ENCODE results near the gene DDX3X.

DDX3X gene

DNA sequence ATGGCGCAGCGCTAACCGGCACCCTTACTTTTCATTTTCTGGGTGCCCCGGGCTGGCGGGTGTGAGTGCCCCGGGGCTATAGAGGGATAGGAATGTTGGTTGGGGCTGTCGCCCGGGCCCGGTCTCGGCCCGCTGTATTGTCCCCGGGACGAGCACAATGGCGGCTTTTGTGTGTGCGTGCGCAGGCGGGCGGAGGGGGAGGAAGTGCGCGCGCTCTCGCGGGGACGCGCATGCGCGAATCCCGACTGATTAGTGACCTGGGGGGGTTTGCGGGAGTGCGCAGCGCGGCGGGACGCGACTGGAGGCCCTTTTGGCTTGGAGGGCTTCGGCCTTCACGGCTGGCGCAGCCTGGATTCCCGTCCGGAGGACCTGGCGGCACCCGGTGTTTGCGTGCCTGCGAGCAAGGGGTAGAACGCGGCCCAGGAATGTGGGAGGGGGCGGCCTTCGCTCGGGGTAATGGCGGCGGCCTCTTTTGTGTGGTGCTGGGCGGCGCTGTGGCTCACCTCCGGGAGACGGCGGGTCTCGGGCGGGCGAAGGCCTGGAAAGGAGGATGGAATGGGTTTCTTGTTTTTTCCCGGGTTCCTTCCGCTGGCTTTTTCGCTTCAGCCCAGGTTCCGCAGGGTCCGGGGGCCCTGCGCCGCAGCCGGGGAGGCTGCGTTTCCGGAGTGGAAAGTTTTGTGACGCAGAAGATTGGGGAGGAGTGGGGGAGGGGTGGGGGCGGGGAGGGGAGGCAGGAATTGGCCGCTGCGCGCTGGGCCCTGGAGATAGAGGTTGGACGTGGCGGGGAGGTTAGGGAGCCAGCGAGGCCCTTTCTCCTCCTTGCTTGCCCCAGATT lies 618 bp downstream of the DDX3X start (continued):
- TF ChIP-seq ZSCAN16 (tag by site-specific recombination; IDR thresholded peaks at IDR 0.05) = no peak
- no peak for TF ChIP-seq ZNF174 (tag by site-specific recombination; IDR thresholded peaks at IDR 0.05)
- no peak for TF ChIP-seq ZNF544 (tag by site-specific recombination; IDR thresholded peaks at IDR 0.05)
- no peak for TF ChIP-seq HOXA7 (CRISPR knock-in tag; IDR thresholded peaks at IDR 0.05; ENCODE audit: borderline replicate concordance)
- TF ChIP-seq ZNF354C (tag by site-specific recombination; IDR thresholded peaks at IDR 0.05; ENCODE audit: borderline replicate concordance, low read depth) = no peak
- TF ChIP-seq ZNF169 (tag by site-specific recombination; IDR thresholded peaks at IDR 0.05) = no peak
- TF ChIP-seq IKZF3 (tag by site-specific recombination; IDR thresholded peaks at IDR 0.05) = no peak
- TF ChIP-seq, protein P1, sequence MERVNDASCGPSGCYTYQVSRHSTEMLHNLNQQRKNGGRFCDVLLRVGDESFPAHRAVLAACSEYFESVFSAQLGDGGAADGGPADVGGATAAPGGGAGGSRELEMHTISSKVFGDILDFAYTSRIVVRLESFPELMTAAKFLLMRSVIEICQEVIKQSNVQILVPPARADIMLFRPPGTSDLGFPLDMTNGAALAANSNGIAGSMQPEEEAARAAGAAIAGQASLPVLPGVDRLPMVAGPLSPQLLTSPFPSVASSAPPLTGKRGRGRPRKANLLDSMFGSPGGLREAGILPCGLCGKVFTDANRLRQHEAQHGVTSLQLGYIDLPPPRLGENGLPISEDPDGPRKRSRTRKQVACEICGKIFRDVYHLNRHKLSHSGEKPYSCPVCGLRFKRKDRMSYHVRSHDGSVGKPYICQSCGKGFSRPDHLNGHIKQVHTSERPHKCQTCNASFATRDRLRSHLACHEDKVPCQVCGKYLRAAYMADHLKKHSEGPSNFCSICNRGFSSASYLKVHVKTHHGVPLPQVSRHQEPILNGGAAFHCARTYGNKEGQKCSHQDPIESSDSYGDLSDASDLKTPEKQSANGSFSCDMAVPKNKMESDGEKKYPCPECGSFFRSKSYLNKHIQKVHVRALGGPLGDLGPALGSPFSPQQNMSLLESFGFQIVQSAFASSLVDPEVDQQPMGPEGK (tag by site-specific recombination; IDR thresholded peaks at IDR 0.05) = peak; percentile 94
- no peak for TF ChIP-seq MYNN (tag by site-specific recombination; IDR thresholded peaks at IDR 0.05; ENCODE audit: borderline replicate concordance)
- no peak for TF ChIP-seq ZNF785 (tag by site-specific recombination; IDR thresholded peaks at IDR 0.05)
- TF ChIP-seq, protein P2, sequence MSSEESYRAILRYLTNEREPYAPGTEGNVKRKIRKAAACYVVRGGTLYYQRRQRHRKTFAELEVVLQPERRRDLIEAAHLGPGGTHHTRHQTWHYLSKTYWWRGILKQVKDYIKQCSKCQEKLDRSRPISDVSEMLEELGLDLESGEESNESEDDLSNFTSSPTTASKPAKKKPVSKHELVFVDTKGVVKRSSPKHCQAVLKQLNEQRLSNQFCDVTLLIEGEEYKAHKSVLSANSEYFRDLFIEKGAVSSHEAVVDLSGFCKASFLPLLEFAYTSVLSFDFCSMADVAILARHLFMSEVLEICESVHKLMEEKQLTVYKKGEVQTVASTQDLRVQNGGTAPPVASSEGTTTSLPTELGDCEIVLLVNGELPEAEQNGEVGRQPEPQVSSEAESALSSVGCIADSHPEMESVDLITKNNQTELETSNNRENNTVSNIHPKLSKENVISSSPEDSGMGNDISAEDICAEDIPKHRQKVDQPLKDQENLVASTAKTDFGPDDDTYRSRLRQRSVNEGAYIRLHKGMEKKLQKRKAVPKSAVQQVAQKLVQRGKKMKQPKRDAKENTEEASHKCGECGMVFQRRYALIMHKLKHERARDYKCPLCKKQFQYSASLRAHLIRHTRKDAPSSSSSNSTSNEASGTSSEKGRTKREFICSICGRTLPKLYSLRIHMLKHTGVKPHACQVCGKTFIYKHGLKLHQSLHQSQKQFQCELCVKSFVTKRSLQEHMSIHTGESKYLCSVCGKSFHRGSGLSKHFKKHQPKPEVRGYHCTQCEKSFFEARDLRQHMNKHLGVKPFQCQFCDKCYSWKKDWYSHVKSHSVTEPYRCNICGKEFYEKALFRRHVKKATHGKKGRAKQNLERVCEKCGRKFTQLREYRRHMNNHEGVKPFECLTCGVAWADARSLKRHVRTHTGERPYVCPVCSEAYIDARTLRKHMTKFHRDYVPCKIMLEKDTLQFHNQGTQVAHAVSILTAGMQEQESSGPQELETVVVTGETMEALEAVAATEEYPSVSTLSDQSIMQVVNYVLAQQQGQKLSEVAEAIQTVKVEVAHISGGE (tag by site-specific recombination; conservative IDR thresholded peaks at IDR 0.05; ENCODE audit: low read depth) = peak; percentile 79
- TF ChIP-seq ZNF521 (tag by site-specific recombination; IDR thresholded peaks at IDR 0.05) = no peak
- TF ChIP-seq, protein P3, sequence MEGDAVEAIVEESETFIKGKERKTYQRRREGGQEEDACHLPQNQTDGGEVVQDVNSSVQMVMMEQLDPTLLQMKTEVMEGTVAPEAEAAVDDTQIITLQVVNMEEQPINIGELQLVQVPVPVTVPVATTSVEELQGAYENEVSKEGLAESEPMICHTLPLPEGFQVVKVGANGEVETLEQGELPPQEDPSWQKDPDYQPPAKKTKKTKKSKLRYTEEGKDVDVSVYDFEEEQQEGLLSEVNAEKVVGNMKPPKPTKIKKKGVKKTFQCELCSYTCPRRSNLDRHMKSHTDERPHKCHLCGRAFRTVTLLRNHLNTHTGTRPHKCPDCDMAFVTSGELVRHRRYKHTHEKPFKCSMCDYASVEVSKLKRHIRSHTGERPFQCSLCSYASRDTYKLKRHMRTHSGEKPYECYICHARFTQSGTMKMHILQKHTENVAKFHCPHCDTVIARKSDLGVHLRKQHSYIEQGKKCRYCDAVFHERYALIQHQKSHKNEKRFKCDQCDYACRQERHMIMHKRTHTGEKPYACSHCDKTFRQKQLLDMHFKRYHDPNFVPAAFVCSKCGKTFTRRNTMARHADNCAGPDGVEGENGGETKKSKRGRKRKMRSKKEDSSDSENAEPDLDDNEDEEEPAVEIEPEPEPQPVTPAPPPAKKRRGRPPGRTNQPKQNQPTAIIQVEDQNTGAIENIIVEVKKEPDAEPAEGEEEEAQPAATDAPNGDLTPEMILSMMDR (tag by site-specific recombination; IDR thresholded peaks at IDR 0.05) = no peak; the same call in 1 of the 2 replicates
- TF ChIP-seq GLIS2 (tag by site-specific recombination; IDR thresholded peaks at IDR 0.05) = peak; percentile 90
- TF ChIP-seq ZNF529 (tag by site-specific recombination; IDR thresholded peaks at IDR 0.05; ENCODE audit: insufficient replicate concordance) = no peak
- no peak for TF ChIP-seq ZBTB48 (tag by site-specific recombination; IDR thresholded peaks at IDR 0.05)
- TF ChIP-seq, protein P4, sequence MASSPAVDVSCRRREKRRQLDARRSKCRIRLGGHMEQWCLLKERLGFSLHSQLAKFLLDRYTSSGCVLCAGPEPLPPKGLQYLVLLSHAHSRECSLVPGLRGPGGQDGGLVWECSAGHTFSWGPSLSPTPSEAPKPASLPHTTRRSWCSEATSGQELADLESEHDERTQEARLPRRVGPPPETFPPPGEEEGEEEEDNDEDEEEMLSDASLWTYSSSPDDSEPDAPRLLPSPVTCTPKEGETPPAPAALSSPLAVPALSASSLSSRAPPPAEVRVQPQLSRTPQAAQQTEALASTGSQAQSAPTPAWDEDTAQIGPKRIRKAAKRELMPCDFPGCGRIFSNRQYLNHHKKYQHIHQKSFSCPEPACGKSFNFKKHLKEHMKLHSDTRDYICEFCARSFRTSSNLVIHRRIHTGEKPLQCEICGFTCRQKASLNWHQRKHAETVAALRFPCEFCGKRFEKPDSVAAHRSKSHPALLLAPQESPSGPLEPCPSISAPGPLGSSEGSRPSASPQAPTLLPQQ (tag by site-specific recombination; IDR thresholded peaks at IDR 0.05) = no peak
- TF ChIP-seq ZNF830 (tag by site-specific recombination; IDR thresholded peaks at IDR 0.05; ENCODE audit: low read depth) = no peak
- TF ChIP-seq ZNF37A (tag by site-specific recombination; IDR thresholded peaks at IDR 0.05) = no peak
- TF ChIP-seq ZNF155 (tag by site-specific recombination; IDR thresholded peaks at IDR 0.05) = no peak
- no peak for TF ChIP-seq ZNF433 (tag by site-specific recombination; IDR thresholded peaks at IDR 0.05; ENCODE audit: low read depth)
- peak; percentile 74 for TF ChIP-seq ZBTB21 (tag by site-specific recombination; IDR thresholded peaks at IDR 0.05)
- no peak for TF ChIP-seq ZNF391 (tag by site-specific recombination; IDR thresholded peaks at IDR 0.05; ENCODE audit: borderline replicate concordance, low read depth)
- TF ChIP-seq ZIC2 (tag by site-specific recombination; IDR thresholded peaks at IDR 0.05) = 0 out of 2 replicates have a peak, but pooled peaks have one; percentile 10
- TF ChIP-seq ZNF335 (tag by site-specific recombination; conservative IDR thresholded peaks at IDR 0.05) = peak; percentile 45
- 0 out of 2 replicates have a peak, but pooled peaks have one; percentile 10 for TF ChIP-seq ZNF223 (tag by site-specific recombination; IDR thresholded peaks at IDR 0.05)
- TF ChIP-seq EGR2 (tag by site-specific recombination; IDR thresholded peaks at IDR 0.05; ENCODE audit: low read depth) = peak; percentile 67
- TF ChIP-seq KLF8 (tag by site-specific recombination; IDR thresholded peaks at IDR 0.05) = no peak
- TF ChIP-seq KLF9 (tag by site-specific recombination; IDR thresholded peaks at IDR 0.05; ENCODE audit: low read depth) = no peak
- 0 out of 2 replicates have a peak, but pooled peaks have one; percentile 5 for TF ChIP-seq ZBTB7A (tag by site-specific recombination; IDR thresholded peaks at IDR 0.05; ENCODE audit: low read depth)
- TF ChIP-seq, protein P5, sequence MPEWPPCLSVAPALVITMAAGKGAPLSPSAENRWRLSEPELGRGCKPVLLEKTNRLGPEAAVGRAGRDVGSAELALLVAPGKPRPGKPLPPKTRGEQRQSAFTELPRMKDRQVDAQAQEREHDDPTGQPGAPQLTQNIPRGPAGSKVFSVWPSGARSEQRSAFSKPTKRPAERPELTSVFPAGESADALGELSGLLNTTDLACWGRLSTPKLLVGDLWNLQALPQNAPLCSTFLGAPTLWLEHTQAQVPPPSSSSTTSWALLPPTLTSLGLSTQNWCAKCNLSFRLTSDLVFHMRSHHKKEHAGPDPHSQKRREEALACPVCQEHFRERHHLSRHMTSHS (tag by site-specific recombination; IDR thresholded peaks at IDR 0.05) = no peak

Measured in HEK293 (cell line).